Small intestine (tissue), 7 donors: Measurements from ENCODE around the gene CACFD1. TPM values are rescaled to one million over a fixed set of nuclear protein-coding genes. Genes with fewer than 3 reads are reported as not detected.

Experiments used
- DNase-seq, 2 donors: peaks; one replicate each; pipeline versions ENCODE4 v3.0.0 to v3.0.0-alpha.2; 2013
- FAIRE-seq: peaks from 2 replicates; lab custom pipeline; 2012; peaks lifted over from hg19 to GRCh38; lab: Jason Lieb, UNC
- H3K27ac ChIP-seq, 3 donors: one replicate each; pipeline ENCODE4 v1.5.1; 2013; ENCODE audit warnings: low read length in 2 of 3, mild to moderate bottlenecking in 2 of 3, control low read depth in 1 of 3, inconsistent platforms in 1 of 3, low read depth in 1 of 3, moderate library complexity in 1 of 3
- H3K27me3 ChIP-seq, 3 donors: one replicate each; pipeline ENCODE4 v1.6.1; 2013; ENCODE audit warnings: low read length in 3 of 3, inconsistent platforms in 1 of 3; ENCODE audit not compliant: control insufficient read depth in 3 of 3, insufficient read depth in 3 of 3
- H3K36me3 ChIP-seq, 3 donors: one replicate each; pipeline ENCODE4 v1.6.1; 2013; ENCODE audit warnings: low read length in 3 of 3, inconsistent platforms in 1 of 3, low read depth in 1 of 3, mild to moderate bottlenecking in 1 of 3, moderate library complexity in 1 of 3; ENCODE audit not compliant: control insufficient read depth in 3 of 3, insufficient read depth in 2 of 3
- H3K4me1 ChIP-seq, 3 donors: one replicate each; pipeline ENCODE4 v1.6.1; 2013; ENCODE audit warnings: low read length in 2 of 3, inconsistent platforms in 1 of 3, low read depth in 1 of 3, mild to moderate bottlenecking in 1 of 3, moderate library complexity in 1 of 3; ENCODE audit not compliant: control insufficient read depth in 3 of 3, insufficient read depth in 2 of 3
- H3K4me3 ChIP-seq, 3 donors: one replicate each; pipeline ENCODE4 v1.5.1; 2013; ENCODE audit warnings: low read length in 3 of 3, control low read depth in 1 of 3, inconsistent platforms in 1 of 3, low read depth in 1 of 3, mild to moderate bottlenecking in 1 of 3, moderate library complexity in 1 of 3
- H3K9me3 ChIP-seq, 2 donors: one replicate each; pipeline ENCODE4 v1.6.1; 2013; ENCODE audit warnings: low read depth in 1 of 2, low read length in 1 of 2; ENCODE audit not compliant: control insufficient read depth in 2 of 2, insufficient read depth in 1 of 2
- WGBS, 3 donors: extraction: QIAGEN DNeasy Blood & Tissue Kit; methylation state at CpG; one replicate each; pipeline ENCODE4 v1.1.7; 2013; 5-methylcytosine and 5-hydroxymethylcytosine counted together
- polyA plus RNA-seq, 4 donors: library from polyadenylated mRNA; stranded (reverse) in 3 of 4; unstranded in 1 of 4; fragments of 200-250 nt in 3 of 4; fragments of 120-200 nt in 1 of 4; gene quantifications; one replicate each; pipeline versions ENCODE4 v1.2.1 to v1.2.3, GENCODE V29; 2013
- donor health status: healthy with polysubstance abuse.
- donor health status: control.
- donor health status: control.
- donor health status: Bipolar disorder and iron deficiency.
- donor health status: healthy.

CACFD1 gene
- polyA plus RNA-seq, 4 donors = 27.0 to 31.4 (median 29.5) TPM

- Histone ChIP-seq H3K27ac (peak overlapping the region in 1 of 3 donors; percentile 51), H3K9me3 (peaks cover 0 to 8% of the 10 kb centered on the region in 2 donors)
Observed at GRCh38 chr9:133499132-133499891, 39.5 kb downstream of the CACFD1 start.

GRCh38 chr9:133499892-133500270 is 40.1 kb downstream of the CACFD1 start:
- WGBS, 3 donors = 74 to 77% (median 77%) methylated on average over 12 of the region's 12 CpGs
- Histone ChIP-seq H3K4me1 (no peaks in the 10 kb centered on the region), H3K9me3 (peaks cover 0 to 8% of the 10 kb centered on the region in 2 donors), H3K27me3 (peaks cover 0 to 5% (median 0%) of the 10 kb centered on the region in 3 donors), H3K4me3 (no peak overlapping the region), H3K36me3 (no peaks in the 10 kb centered on the region), H3K27ac (peak overlapping the region in 1 of 3 donors; percentile 51)
- FAIRE-seq (no peak), DNase-seq (no peak)

More at GRCh38 chr9:133499132-133499891, 39.5 kb downstream of the CACFD1 start:
- Histone ChIP-seq H3K4me3 (no peak overlapping the region), H3K36me3 (no peaks in the 10 kb centered on the region), H3K4me1 (no peaks in the 10 kb centered on the region), H3K27me3 (peaks cover 0 to 5% (median 0%) of the 10 kb centered on the region in 3 donors)
- whole genome bisulfite sequencing, 3 donors = 53 to 61% (median 56%) methylated on average over 17 to 19 of the region's 19 CpGs
- no peak for DNase-seq
- FAIRE-seq = no peak

- FAIRE-seq (no peak), DNase-seq (no peak)
- Histone ChIP-seq H3K36me3 (no peaks in the 10 kb centered on the region), H3K4me3 (no peak overlapping the region), H3K9me3 (peaks cover 0 to 8% of the 10 kb centered on the region in 2 donors), H3K27me3 (peaks cover 0 to 2% (median 0%) of the 10 kb centered on the region in 3 donors), H3K27ac (no peak overlapping the region), H3K4me1 (no peaks in the 10 kb centered on the region)
- WGBS, 3 donors = 96 to 100% (median 98%) methylated on average over 1 of the region's 1 CpG
Observed at GRCh38 chr9:133502112-133502511, 42.3 kb downstream of the CACFD1 start.

- H3K9me3 ChIP-seq = peaks cover 0 to 8% of the 10 kb centered on the region in 2 donors
- H3K27me3 ChIP-seq = peaks cover 0 to 11% (median 0%) of the 10 kb centered on the region in 3 donors
- FAIRE-seq (no peak), DNase-seq (no peak)
- peaks cover 0 to 8% (median 4%) of the 10 kb centered on the region in 3 donors for H3K4me1 ChIP-seq
- H3K36me3 ChIP-seq = no peaks in the 10 kb centered on the region
- H3K4me3 ChIP-seq = no peak overlapping the region
- WGBS, 3 donors = 86 to 90% (median 89%) methylated on average over 13 of the region's 13 CpGs
- H3K27ac ChIP-seq = no peak overlapping the region
Observed at GRCh38 chr9:133505186-133505830, 45.5 kb downstream of the CACFD1 start.

GRCh38 chr9:133505901-133506652 is 46.3 kb downstream of the CACFD1 start:
- H3K36me3 ChIP-seq = no peaks in the 10 kb centered on the region
- H3K9me3 ChIP-seq = peaks cover 0 to 8% of the 10 kb centered on the region in 2 donors
- no peak overlapping the region for H3K27ac ChIP-seq
- no peak for FAIRE-seq
- peaks cover 0 to 11% (median 0%) of the 10 kb centered on the region in 3 donors for H3K27me3 ChIP-seq
- peaks cover 0 to 8% (median 4%) of the 10 kb centered on the region in 3 donors for H3K4me1 ChIP-seq
- no peak overlapping the region for H3K4me3 ChIP-seq
- WGBS, 3 donors = 70 to 87% (median 75%) methylated on average over 21 to 23 of the region's 23 CpGs
- no peak for DNase-seq

GRCh38 chr9:133506653-133507038 is 46.9 kb downstream of the CACFD1 start:
- Histone ChIP-seq H3K27ac (no peak overlapping the region), H3K4me1 (peaks cover 0 to 8% (median 4%) of the 10 kb centered on the region in 3 donors)
- FAIRE-seq = no peak

GRCh38 chr9:133507246-133507965 is 47.6 kb downstream of the CACFD1 start:
- Histone ChIP-seq H3K27ac (no peak overlapping the region), H3K4me3 (no peak overlapping the region), H3K4me1 (peaks cover 0 to 8% (median 4%) of the 10 kb centered on the region in 3 donors), H3K36me3 (no peaks in the 10 kb centered on the region), H3K27me3 (peaks cover 0 to 11% (median 0%) of the 10 kb centered on the region in 3 donors), H3K9me3 (no peaks in the 10 kb centered on the region)
- DNase-seq (no peak), FAIRE-seq (no peak)
- WGBS, 3 donors = 86 to 90% (median 88%) methylated on average over 24 of the region's 24 CpGs

More at GRCh38 chr9:133506653-133507038, 46.9 kb downstream of the CACFD1 start:
- H3K36me3 ChIP-seq = no peaks in the 10 kb centered on the region
- no peak overlapping the region for H3K4me3 ChIP-seq
- H3K9me3 ChIP-seq = peaks cover 0 to 2% of the 10 kb centered on the region in 2 donors
- WGBS, 3 donors = 54% methylated on average over 17 to 18 of the region's 18 CpGs
- peaks cover 0 to 11% (median 0%) of the 10 kb centered on the region in 3 donors for H3K27me3 ChIP-seq
- no peak for DNase-seq
